Vagina (tissue), 2 donors: ENCODE results near the gene PLCB1.

Experiments
- CTCF ChIP-seq, 3 experiments: fragments of 450-650 bp in 2 of 3; fragments of 200-600 bp in 1 of 3; sonication (generic) in 1 of 3; IDR thresholded peaks; one replicate each; pipeline ENCODE4 v1.5.1; 2017 to 2019; ENCODE audit warnings: antibody characterized with exemption in 3 of 3, mild to moderate bottlenecking in 2 of 3, moderate library complexity in 2 of 3
- POLR2A ChIP-seq, 2 donors: fragments of 450-650 bp; IDR thresholded peaks; one replicate each; pipeline ENCODE4 v1.6.1; 2017; ENCODE audit warnings: antibody characterized with exemption in 2 of 2, mild to moderate bottlenecking in 2 of 2, moderate library complexity in 2 of 2

- TF ChIP-seq CTCF (IDR thresholded peaks at IDR 0.05) (no peak), POLR2A (IDR thresholded peaks at IDR 0.05) (no peak)
These were observed 612.3 kb downstream of the PLCB1 start for GRCh38 chr20:8744228-8744844.
